ENCODE results near the gene PRKCA. TPM values are rescaled to one million over a fixed set of nuclear protein-coding genes. Genes with fewer than 3 reads are reported as not detected.

The PRKCA gene
- total RNA-seq, 3 donors from 2014 or later: 42.3 to 77.7 (median 56.3) TPM

- intact Hi-C loops (cut with DNase I, micrococcal nuclease): no loop called here
- Histone ChIP-seq H3K9me3 (no peaks in the 10 kb centered on the region), H3K36me3 (ENCODE audit: low read depth) (no peaks in the 10 kb centered on the region), H3K4me3 (no peak overlapping the region), H3K4me1 (ENCODE audit: low read depth) (no peaks in the 10 kb centered on the region)
- DNase-seq (peak in 2 of 3 donors; percentile 46 to 57), ATAC-seq (peak; percentile 70)
- TF ChIP-seq CTCF (IDR thresholded peaks at IDR 0.05): no peak
Observed at GRCh38 chr17:66829386-66829864, 527.0 kb downstream of the PRKCA start.

GRCh38 chr17:66829883-66830282 is 527.5 kb downstream of the PRKCA start:
- Histone ChIP-seq H3K9me3 (no peaks in the 10 kb centered on the region), H3K36me3 (ENCODE audit: low read depth) (no peaks in the 10 kb centered on the region), H3K4me1 (ENCODE audit: low read depth) (no peaks in the 10 kb centered on the region), H3K4me3 (no peak overlapping the region)
- intact Hi-C loops (cut with DNase I, micrococcal nuclease): no loop called here
- DNase-seq: no peak
- no peak for ATAC-seq
- no peak for TF ChIP-seq CTCF (IDR thresholded peaks at IDR 0.05)

- Histone ChIP-seq H3K4me1 (ENCODE audit: low read depth) (no peaks in the 10 kb centered on the region), H3K9me3 (no peaks in the 10 kb centered on the region), H3K4me3 (no peak overlapping the region), H3K36me3 (ENCODE audit: low read depth) (no peaks in the 10 kb centered on the region)
- ATAC-seq (no peak), DNase-seq (no peak)
- intact Hi-C loops (cut with DNase I, micrococcal nuclease): no loop called here
- TF ChIP-seq CTCF (IDR thresholded peaks at IDR 0.05): no peak
Observed at GRCh38 chr17:66830451-66830850, 528.0 kb downstream of the PRKCA start.

GRCh38 chr17:66831383-66832210 is 529.2 kb downstream of the PRKCA start:
- ATAC-seq (no peak), DNase-seq (no peak)
- H3K9me3 ChIP-seq: no peaks in the 10 kb centered on the region
- no peak overlapping the region for H3K4me3 ChIP-seq
- H3K4me1 ChIP-seq (ENCODE audit: low read depth): no peaks in the 10 kb centered on the region
- intact Hi-C loops (cut with DNase I, micrococcal nuclease): no loop called here
- TF ChIP-seq CTCF (IDR thresholded peaks at IDR 0.05): no peak
- H3K36me3 ChIP-seq (ENCODE audit: low read depth): no peaks in the 10 kb centered on the region

GRCh38 chr17:66833201-66833600 is 530.8 kb downstream of the PRKCA start:
- H3K4me1 ChIP-seq (ENCODE audit: low read depth): no peaks in the 10 kb centered on the region
- no peaks in the 10 kb centered on the region for H3K36me3 ChIP-seq (ENCODE audit: low read depth)
- intact Hi-C loops (cut with DNase I, micrococcal nuclease): no loop called here
- no peak for ATAC-seq
- no peak for DNase-seq
- no peak for TF ChIP-seq CTCF (IDR thresholded peaks at IDR 0.05)
- H3K4me3 ChIP-seq: no peak overlapping the region
- H3K9me3 ChIP-seq: no peaks in the 10 kb centered on the region
